ENCODE results near the gene ARHGAP26.

ARHGAP26 gene

DNA sequence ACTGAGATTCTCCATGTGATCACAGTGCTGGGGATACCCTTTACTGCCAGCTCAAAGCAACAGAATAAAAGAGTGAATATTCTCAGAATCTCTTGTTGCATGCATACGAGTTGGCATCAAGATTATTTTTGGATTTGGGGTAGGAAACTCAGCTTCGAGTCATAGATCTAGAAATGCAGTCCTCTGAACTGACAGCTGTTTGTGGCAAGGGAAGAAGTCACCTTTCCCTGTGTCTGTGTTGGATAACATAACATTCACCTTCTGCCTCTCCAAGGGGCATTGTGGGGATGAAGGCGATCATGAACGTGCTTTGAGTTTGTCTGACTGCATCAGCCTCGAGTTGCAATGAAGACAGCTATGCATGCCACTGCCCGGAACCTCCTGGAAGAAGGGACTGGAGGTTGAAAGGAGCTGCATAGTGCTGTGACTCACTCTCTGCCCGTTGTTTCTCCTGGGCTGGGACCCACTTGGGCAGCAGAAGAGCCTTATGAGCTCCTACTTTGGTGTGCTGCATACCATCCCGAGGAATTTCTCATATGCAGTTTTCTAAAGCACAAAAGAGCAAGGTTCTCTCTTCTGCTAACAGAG, 231.7 kb downstream of the ARHGAP26 start:
- DNase-seq = peak; percentile 61

DNA sequence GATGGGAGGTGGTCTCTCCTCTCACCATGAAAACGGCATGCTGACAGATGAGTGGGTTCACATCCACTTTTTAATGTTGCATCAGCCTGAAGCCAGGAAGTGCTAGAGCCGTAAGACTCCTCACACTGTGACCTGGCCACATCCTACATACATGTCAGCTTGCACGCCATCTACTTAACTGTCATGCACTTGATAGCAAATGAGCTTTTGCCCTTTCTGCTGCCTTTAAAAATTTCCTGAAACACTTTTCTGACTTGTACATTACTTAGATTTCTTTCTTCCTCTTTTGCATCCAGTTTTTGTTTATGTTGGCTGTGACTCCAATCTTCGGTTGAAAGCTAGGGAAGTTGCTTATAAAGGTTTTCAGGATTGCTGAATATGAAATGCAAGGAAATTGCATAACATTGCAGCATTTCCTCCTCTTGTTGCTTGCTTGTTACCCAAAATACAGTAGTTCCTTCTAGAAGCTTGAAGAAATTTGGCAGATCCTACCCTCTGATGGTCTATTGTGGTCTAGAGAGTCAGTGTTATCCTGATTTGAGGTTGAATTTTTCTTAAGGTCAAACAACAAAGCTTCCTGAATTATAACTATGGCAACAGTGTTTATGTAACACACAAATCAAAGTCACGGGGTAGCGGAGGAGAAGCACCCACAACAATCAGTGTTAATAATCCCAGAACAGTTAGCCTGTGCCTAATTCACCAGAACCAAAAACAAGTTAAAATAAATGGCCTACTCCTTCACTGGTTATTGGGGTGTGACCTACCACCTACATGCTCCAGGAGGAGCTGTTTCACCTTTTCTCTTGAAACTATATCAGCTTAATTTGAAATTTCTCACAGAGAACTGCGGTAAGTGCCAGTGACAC, 232.5 kb downstream of the ARHGAP26 start:
- DNase-seq = peak; percentile 49

DNA sequence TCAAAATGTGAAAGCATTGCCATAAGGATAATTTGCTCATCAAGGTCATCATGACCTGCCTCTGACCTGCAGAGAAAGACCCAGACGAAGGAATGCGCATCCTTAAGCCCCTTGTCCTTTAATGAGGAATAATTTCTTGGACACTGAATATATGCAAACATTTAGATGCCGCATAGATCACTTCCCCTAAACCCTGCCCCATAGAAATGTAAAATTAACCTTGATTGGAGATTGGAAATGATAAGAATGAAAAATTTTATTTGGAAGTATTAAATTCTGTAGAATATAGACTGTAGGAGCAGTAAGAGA, 233.1 kb downstream of the ARHGAP26 start:
- no peak for DNase-seq

DNA sequence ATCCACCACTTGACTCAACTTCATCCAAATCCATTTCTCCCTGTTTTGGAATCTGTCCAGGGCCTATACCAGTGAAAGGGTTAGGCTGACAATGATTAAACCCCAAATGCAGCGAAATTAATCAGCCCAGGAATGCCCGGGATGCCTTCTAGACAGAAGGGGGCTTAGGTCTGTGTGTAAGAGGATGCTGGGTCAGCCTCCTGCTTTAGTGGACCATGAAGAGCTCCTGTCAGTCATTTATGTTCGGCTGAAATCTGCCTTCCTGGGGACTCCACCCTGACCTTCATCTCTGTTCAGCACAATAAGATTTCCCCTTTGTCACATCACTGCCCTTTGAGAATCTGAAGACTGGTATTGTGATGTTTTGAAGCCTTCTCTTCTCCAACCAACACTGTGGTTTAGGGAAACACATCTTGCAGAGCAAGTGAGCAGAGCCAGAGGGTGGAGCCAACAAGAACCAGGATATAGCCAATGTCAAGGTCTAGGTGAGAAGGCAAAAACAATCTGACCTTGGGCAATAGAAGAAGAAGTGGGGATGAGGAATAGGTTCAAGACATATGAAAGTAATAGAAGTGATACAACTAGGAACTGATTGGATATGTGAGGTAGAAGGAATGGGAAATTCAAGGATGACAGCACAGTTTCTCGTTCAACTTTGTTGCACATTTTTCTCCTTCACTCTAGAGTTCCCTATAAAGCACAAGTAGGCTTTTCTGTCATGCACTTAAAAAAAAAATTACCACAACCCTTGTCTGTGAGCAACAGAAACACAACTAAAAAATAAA, 234.4 kb downstream of the ARHGAP26 start:
- DNase-seq = no peak

DNA sequence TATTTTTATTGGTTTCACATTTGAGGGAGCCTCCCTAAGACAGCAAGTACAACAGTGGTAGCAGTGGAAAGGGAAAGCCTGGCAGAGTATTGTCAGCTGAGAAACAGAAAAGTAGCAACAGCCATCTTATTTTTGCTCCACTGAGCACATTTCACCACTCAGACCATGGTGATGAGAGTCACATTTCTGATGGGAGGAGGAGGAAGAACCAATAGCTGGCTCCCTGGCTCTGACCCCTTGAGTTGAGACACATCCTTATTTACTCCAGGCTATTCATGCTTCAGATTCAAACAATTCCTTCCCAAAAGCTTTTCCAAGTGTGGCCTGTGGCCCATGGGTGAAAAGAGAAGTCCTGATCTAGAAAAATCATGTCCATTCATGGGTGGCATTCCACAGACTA, 236.3 kb downstream of the ARHGAP26 start:
- DNase-seq = no peak

DNA sequence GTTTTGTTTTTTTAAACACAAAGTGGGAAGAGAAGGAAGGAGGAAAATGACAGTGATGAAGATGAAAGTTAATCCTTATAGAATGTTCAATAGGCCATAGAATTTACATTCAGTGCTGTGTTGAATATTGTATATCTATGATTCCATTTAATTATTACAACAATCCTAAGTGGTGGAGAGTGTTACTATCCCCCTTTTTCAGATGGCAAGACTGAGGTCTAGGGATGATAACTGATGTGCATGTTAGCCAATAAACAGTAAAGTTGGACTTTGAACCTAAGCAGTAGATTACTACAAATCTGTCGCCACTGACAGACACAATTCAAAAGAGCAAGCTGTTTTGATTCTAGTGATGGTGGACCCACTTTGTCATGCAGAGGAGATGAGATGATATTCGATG, 237.9 kb downstream of the ARHGAP26 start:
- no peak for DNase-seq

DNA sequence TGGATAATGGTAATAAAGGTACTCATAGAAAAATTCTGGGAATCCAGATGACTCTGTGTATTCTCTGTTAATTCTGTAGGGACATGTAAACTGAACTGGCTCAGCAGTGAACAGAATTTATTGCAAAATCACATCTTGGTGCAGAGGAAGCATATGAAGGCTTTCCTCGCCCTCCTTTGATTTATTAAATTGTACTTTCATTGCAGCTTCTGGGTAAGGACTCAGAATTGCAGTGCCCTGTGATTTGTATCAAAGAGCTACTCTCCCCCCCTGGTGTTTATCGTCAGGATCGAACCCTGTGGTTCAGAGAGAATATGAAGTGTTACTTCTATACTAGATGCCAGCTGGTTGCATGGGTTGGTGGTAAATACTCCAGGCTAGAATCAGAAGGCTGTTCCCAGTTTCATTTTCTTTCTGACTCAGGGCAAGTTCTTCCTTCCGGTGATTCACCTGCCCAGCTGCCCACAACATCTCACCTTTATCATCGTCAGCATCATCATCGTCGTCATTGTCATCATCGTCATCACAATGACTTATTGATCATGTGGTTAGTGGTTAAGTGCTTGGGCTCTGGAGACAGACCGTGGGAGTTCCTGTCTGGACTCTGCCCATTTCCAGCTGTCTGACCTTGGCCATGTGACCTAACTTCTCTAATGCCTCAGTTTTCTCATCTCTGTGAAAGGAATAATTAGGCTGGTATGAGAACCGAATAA, 238.8 kb downstream of the ARHGAP26 start:
- peak; percentile 49 for DNase-seq

DNA sequence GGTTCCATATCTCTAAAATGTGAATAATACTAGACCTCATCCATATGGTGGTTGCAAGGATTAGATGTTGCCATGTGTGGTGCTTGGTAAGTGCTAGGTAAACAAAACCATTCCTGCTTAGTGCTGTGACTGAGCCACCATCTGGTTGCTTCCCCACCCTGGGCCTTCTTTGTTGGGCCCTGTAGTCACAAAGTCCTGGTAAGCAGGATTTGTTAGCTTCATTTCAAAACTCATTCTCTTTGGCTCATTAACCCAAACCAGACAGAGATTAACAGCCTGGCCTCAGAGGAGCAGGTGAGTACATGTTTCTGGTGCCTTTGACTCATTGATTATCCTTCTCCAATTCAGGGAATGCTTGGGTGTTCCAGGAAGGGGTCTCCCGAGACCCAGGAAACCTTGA, 240.2 kb downstream of the ARHGAP26 start:
- no peak for DNase-seq

DNA sequence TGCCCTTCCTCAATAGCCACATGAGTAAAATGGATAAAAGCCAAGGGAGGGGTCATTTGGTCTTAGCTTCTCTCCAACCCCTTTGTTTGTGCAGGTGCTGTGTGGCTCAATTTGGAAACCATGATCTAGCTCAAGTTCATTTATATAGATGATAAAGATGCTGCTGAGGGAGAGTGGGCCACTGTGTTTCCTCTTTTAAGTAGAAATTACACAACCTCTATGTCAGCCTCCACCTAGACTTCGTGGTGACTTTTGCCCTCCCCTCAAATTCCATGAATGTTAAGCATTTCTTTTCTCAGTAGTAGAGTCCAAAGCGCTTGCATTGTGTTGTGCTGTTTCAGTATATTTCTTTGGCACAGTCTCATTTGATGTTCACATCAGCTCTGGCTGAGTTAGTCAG, 241.4 kb downstream of the ARHGAP26 start:
- DNase-seq = no peak

DNA sequence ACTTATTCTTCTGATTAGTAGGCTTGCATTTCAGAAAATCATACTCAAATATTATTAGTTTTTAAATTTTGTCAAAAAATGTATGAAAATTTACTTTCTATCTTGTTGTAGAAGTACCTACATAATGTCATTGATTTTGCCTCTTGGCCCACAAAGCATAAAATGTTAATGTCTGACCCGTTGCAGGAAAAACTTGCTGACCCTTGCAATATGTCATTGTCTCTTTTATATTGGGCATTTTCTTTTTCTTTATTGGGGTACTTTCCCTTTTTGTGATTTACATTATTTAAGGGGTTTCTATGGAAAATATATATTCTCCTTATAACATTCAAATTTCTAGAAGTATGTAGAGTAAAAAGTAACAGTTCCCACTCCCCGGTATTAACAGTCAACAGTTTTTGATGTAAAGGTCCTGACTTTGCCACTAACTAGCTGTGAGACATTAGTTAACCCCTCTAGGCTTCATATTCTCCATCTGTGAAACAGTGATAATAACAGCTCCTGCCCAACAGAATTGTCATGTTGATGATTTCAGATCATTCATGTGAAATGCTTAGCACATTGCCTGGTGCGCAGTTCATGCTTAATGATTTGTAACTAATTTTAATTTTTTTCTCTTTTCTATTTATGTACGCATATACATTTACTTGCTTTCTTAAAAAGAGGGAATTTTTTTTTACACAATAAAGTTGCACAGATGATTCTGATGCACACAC, 243.2 kb downstream of the ARHGAP26 start:
- DNase-seq = no peak

DNA sequence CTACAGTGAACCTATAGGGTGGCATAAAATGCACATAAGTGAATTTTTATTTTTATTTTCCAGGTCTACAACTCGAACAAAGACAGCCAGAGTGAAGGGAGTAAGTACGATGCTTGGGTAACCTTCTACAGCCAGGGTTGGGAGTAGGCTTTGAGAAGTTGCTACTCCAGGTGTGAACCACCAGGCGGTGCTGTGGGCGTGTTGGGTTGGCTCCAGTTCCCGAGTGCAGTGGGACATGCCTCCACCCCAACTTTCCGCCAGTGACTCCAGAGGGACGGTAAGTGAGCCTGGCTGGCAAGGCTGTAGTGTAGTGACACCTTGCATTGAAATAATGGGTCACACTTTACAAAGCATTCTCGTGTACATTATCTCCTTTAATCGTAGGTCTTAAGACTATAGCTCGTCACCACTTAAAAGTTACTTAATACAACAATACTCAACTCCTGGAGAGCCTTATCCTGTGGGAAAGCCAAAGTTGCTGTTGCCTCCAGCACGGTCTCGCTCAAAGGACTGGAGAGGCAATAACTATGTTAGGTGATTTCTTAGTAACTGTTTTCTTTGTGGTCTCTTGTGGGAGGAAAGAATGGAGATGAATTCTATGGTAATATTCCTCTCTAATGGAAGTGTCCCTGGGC, 244.0 kb downstream of the ARHGAP26 start:
- no peak for DNase-seq

DNA sequence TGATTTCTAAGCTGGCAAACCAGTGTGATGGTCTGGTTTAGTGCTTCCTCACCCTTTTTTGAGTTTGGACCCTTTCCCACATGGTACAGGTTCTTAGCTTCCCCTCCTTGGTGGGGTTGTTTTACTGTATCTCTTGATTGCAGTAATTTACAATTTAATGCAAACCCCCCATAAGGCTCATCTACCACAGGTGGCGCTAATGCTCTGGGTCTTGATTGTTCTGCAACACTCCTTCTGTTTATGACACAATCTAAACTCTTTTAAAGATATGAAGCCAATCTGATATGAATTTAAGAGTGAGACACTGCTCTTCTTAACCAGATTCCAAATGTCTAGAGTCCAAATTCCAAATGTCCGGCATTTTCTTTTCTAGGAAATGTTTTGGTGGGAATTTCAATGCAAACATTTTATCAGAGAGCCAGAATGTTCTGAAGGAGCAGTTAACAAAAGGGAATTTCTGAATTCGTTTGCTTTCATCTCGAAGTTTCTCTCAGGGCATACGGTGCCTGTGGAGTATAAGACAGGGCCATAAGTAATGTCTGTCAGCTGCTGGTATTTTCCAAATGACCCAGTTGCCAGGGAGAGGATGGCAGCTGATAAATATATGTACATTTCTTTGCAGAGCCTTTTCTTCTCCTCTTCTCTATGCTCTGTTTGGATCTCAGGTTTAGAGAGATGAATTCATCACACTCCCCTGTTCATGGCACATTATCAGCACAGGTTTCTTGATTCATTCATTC, 246.8 kb downstream of the ARHGAP26 start:
- DNase-seq = no peak

DNA sequence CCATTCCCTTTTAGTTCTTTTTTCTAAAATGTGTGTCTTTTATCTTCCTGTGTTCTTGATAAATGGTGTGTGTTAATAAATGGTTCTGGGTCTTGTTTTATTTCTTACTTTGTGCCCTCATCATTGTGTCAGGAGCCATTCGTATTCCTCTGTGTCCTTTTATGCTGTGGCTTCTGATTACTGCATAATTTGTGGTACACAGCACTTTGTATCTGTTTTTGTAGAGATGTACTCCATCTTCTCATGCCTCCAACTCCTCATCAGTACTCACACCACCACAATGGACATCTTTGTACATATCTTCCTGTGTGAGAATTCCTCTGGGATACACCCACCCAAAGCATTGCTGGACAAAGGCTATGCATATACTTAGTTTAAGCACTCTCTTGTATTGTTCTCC, 247.4 kb downstream of the ARHGAP26 start:
- DNase-seq = no peak

DNA sequence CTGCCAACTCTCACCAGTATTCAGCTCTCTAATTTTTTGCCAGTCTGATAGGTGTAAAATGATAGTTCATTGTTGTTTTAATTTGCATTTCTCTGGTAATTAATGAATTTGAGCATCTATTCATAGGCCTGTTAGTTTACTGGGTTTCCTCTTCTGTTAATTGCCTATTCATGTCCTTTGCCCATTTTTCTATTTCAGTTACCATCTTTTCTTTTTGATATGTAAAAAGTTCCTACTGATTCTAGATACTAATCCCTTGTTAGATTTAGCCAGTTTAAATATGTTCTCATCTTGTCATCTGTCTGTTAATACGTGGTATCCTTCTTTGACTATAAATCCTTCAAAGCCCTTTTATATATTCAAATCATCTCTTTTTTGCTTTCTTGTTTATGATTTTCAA, 247.8 kb downstream of the ARHGAP26 start:
- no peak for DNase-seq

DNA sequence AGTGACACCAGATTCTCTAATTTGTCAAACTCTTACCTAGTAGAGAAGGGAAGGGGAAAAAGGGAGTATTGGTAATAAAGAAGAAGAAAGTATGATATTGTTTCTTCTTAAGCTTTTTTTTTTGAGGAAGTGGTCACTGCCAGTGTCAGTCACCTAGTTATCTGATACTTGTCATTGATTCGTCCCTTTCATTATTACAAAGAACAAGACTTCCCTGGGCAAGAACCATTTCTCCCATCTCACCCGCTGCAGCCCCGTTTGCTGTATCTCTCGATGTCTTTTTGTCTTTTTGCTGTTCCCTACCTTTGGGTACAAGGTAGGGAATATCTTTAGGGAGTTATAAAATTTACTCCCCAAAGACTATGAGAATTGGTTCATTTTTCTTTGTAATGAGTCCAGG, 249.0 kb downstream of the ARHGAP26 start:
- DNase-seq = no peak

DNA sequence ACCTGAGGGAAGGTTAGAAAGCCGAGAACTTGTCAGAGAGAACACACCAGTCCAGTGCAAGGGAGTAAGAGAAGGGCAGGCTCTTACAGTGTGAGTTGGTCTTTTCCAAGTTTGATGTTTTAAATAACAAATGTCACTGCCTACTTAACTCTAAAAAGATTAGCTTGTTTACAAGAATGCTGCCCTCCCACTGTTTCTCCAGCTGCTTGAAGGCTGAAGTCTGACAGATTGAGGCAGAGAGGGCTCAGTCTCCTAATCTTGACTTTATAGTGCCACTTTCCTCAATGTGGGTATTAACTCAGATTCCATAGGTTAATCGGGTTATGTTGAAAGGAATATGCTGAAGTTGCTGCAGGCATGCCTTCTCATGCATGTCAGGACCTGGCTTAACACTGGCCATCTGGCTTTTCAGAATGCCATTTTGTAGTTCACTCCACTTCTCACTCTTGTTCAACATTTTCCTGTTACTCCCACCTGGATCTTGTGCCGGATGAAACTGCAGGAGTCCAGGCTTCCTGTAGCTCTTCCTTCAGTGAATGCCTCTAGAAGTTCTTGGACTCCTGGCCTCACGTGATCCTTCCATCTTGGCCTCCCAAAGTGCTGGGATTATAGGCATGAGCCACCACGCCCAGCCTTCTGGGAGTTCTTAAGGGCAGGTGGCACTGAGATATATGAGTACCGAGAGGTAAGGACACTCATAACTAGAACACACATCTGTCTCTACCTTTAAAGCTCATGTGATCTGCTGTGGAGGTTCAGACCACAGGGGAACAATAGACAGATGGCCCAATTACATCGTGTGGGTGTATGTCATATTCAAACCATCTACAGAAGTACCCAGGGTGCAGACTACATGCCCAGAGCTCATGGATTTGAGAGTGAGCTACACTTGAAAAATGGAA, 249.7 kb downstream of the ARHGAP26 start:
- no peak for DNase-seq

DNA sequence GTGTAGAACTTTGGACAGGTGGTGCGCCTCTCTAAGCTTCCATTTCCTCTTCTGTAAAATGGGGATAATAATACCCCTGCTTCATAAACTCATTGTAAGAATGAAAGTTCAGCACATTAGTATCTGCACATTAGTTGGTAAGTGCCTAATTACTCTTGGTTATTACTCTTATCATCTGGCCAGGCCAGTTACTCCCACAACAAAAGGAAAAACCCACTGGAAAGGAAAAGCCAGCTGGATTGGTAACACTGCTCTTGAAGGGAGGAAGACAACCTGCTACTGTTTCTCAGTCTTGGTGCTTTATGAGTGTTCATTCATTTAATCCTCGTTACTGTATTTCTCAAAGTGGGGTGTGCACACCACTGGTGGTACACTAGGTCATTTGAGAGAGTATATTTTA, 251.4 kb downstream of the ARHGAP26 start:
- no peak for DNase-seq

DNA sequence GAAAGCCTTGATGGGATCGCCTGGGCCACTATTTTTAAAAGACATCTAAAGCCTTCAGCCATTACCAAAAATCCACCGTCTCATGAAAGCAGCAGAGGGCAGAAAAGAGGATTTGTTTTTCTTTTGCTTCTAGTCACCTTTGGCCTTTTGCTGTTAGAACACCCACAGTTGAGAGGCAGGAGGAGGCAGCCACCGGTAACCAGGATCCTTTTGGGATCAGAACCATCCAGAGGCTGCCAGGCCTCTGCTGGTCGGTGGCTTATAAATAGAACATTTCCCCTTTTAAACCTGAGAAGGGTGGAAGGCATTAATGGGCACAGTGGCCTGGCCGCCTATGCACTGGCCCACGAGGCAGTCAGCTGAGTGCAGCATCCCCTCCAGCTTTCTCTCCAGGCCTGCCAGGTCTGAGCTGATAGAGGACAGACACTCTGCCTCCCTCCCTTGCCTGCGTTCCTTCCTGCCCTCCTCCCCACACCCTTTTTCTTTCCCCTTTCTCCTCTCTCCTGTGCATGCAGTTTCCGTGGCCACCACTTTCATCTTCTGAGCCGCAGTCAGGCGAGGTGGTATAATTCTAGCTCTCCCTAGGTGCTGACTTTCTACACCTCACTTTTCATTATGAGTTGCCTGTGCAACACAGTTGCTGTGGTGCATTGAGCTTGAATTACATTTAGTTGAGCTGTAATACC, 253.4 kb downstream of the ARHGAP26 start:
- DNase-seq = no peak

DNA sequence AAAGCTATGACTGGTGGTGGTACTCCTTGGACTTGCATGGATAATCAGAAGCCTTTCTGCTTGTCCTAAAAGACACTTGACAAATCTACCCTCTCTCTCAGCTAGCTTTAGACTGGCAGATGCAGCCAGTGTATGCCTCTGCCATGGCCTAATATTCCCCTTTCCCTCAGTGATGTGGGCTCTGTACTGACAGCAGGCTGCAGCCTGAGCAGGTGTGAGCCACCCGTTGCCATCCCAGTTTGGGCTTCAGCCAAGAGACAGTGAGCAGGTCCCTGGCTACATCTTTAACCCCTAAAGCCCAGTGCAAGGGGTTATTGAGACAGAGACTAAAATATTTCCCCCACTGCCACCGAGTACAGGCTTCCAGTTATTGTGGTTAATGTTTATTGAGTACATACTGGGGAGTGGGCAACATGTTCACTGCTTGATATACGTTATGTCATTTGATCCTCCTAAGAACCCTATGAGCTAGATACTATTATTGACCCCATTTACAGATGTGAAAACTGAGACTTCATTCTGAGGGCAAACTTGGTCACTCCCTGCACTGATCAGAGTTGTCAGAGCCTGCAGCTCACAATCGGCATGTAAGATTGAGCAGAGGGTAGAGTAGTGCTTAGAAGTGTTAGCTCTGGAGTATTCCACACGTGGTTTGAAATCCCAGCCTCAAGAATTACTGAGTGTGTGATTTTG, 254.2 kb downstream of the ARHGAP26 start:
- DNase-seq = no peak

All from amniotic stem cell (primary cell).